Kidney (tissue), 14 donors: Measurements from ENCODE around the gene TFE3. TPM values are rescaled to one million over a fixed set of nuclear protein-coding genes. Genes with fewer than 3 reads are reported as not detected.

Experiments
- DNase-seq, 5 donors: peaks; one replicate each; pipeline ENCODE4 v3.0.0-alpha.2; 2013 to 2020
- FAIRE-seq: peaks from 2 replicates; lab custom pipeline; 2012; peaks lifted over from hg19 to GRCh38; lab: Jason Lieb, UNC
- H3K27ac ChIP-seq, 2 donors: one replicate each; pipeline ENCODE4 v1.7.0; 2013; ENCODE audit warnings: low read depth in 2 of 2, low read length in 2 of 2, inconsistent platforms in 1 of 2
- H3K27me3 ChIP-seq: one replicate; pipeline ENCODE4 v1.7.1; 2013; ENCODE audit warnings: low read length, inconsistent platforms; ENCODE audit not compliant: control insufficient read depth, insufficient read depth
- H3K36me3 ChIP-seq, 3 donors: one replicate each; pipeline versions ENCODE4 v1.7.0 to v1.7.1; 2013; ENCODE audit warnings: low read length in 3 of 3, control low read depth in 1 of 3, inconsistent platforms in 1 of 3; ENCODE audit not compliant: insufficient read depth in 3 of 3, control insufficient read depth in 2 of 3
- H3K4me1 ChIP-seq, 3 donors: one replicate each; pipeline versions ENCODE4 v1.7.0 to v1.7.1; 2013; ENCODE audit warnings: low read length in 3 of 3, inconsistent platforms in 1 of 3, low read depth in 1 of 3; ENCODE audit not compliant: control insufficient read depth in 2 of 3, insufficient read depth in 2 of 3
- H3K4me3 ChIP-seq, 3 donors: one replicate each; pipeline versions ENCODE4 v1.7.0 to v1.8.1; 2013; ENCODE audit warnings: low read length in 3 of 3, control low read depth in 1 of 3, inconsistent platforms in 1 of 3
- H3K9ac ChIP-seq, 3 donors: one replicate each; pipeline versions ENCODE4 v1.7.0 to v1.7.1; 2013; ENCODE audit warnings: low read length in 3 of 3, control low read depth in 1 of 3, inconsistent platforms in 1 of 3
- H3K9me3 ChIP-seq, 3 donors: one replicate each; pipeline versions ENCODE4 v1.7.0 to v1.7.1; 2013; ENCODE audit warnings: low read length in 3 of 3, control low read depth in 1 of 3, inconsistent platforms in 1 of 3; ENCODE audit not compliant: control insufficient read depth in 2 of 3, insufficient read depth in 1 of 3
- intact Hi-C: fragments of 100-400 bp; cut with DNase I; formaldehyde crosslinking; loops from one replicate; pipeline ENCODE4 v1.11.1; 2022
- polyA plus RNA-seq: library from polyadenylated mRNA; stranded (reverse); fragments of 350-450 nt; fragmentation: Illumina TruSeq; extraction: RNeasy Lipid Tissue Mini Kit (QIAGEN cat#74804); gene quantifications from one replicate; pipeline ENCODE4 v1.2.3, GENCODE V29; 2014; ENCODE audit warnings: low read depth, low replicate concordance; ENCODE audit not compliant: insufficient read depth
- total RNA-seq: library from RNA; stranded (reverse); fragmentation: NEBNext Ultra II Directional; extraction: Animal tissue kit (Norgen Biotek cat#: 25700); gene quantifications from one replicate; pipeline ENCODE4 v1.2.1, GENCODE V29; 2021
- TF ChIP-seq, protein P1 (sequence below): IDR thresholded peaks from 3 replicates; pipeline ENCODE4 v1.5.1; 2012; ENCODE audit warnings: mild to moderate bottlenecking, moderate library complexity, borderline replicate concordance; ENCODE audit not compliant: insufficient read depth; ENCODE audit errors: extremely low read depth
- donor health status: control.
- donor health status: control.
- donor health status: control.
- donor health status: control.
- donor health status: control.
- donor health status: DM: yes; HTN: yes; CAD: no.
- donor health status: Normal renal cell carcinoma (clear cell type).

The TFE3 gene
- total and polyA plus RNA-seq, 2 donors from 2014 or later = 32.8 to 47.3 TPM

DNA sequence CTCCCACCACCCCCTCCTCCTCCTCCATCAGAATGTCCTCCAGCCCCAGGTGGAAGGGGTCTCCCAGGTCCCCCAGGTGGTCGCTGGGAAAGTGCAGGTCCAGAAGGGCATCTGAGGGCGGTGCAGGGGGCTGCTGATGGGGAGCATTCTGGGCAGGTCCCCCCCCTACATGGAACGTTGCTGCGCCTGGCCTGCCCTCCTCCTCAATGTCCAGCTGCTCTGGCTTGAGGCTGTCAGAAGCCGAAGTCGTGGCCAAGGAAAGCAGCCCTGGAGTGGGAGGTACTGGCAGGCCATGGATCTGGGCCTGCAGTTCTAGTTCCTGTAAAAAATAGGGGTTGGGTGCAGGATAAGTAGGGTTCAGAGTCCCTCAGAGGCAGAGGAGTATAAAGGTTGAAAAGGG is 12.9 kb downstream of the TFE3 start:
- intact Hi-C loops = no loop called here
- TF ChIP-seq, protein P1, sequence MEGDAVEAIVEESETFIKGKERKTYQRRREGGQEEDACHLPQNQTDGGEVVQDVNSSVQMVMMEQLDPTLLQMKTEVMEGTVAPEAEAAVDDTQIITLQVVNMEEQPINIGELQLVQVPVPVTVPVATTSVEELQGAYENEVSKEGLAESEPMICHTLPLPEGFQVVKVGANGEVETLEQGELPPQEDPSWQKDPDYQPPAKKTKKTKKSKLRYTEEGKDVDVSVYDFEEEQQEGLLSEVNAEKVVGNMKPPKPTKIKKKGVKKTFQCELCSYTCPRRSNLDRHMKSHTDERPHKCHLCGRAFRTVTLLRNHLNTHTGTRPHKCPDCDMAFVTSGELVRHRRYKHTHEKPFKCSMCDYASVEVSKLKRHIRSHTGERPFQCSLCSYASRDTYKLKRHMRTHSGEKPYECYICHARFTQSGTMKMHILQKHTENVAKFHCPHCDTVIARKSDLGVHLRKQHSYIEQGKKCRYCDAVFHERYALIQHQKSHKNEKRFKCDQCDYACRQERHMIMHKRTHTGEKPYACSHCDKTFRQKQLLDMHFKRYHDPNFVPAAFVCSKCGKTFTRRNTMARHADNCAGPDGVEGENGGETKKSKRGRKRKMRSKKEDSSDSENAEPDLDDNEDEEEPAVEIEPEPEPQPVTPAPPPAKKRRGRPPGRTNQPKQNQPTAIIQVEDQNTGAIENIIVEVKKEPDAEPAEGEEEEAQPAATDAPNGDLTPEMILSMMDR = no peak
- peaks cover 0 to 10% (median 7%) of the 10 kb centered on the region in 3 donors for H3K36me3 ChIP-seq

DNA sequence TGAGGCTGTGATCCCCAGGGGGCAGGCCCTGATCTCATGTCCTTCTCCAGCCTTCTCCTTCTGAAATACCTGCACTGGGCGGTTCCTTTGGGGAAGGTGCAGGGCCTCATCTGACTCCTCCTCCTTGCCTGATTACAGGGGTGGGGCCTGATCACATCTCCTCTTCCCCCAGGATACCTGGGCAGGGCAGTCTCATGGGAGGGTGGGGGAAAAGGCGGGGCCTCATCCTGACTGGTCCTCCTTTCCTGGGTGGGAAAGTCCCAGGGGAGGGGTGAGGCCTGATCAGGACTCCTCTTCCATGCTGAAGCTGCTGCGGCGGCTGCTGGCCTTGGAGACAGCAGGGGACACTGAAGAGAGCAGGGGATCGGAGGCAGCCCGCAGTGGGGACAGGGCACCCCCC is 13.3 kb downstream of the TFE3 start:
- no peak overlapping the region for H3K4me3 ChIP-seq
- intact Hi-C loops = no loop called here
- TF ChIP-seq, protein P1 = no peak
- no peak overlapping the region for H3K27ac ChIP-seq
- DNase-seq (peak in 2 of 5 donors; percentile 24 to 51), FAIRE-seq (no peak)
- H3K9ac ChIP-seq = no peak overlapping the region
- H3K36me3 ChIP-seq = peaks cover 0 to 10% (median 7%) of the 10 kb centered on the region in 3 donors
- H3K4me1 ChIP-seq = no peaks in the 10 kb centered on the region
- H3K27me3 ChIP-seq = no peaks in the 10 kb centered on the region
- no peaks in the 10 kb centered on the region for H3K9me3 ChIP-seq

More for the DNA sequence above, 12.9 kb downstream of the TFE3 start:
- no peak overlapping the region for H3K9ac ChIP-seq
- H3K4me1 ChIP-seq = no peaks in the 10 kb centered on the region
- no peak overlapping the region for H3K4me3 ChIP-seq
- no peak overlapping the region for H3K27ac ChIP-seq
- DNase-seq (no peak), FAIRE-seq (no peak)
- H3K27me3 ChIP-seq = no peaks in the 10 kb centered on the region
- no peaks in the 10 kb centered on the region for H3K9me3 ChIP-seq

DNA sequence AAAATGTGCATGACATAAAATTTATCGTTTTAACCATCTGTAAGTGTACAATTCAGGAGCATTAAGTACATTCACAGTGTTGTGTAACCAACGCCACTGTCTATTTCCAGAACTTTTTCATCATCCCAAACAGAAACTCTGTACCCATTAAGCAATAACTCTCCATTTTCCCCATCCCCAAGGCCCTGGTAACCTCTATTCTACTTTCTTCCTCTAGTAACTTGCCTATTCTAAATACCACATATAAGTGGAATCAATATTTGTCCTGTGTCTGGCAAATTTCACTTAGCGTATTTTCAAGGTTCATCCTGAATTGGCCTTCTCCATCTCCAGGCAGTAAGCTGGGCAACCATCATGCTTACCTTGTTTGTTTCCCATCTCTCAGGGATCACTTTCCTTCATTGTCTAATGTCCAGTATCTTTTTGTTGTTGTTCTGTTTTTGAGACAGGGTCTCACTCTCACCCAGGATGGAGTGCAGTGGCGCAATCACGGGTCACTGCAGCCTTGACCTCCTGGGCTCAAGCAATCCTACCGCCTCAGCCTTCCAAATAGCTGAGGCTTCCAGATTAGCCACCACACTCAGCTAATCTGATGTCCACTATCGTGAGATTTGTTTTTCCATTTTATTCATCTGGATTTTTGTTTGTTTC is 23.4 kb downstream of the TFE3 start:
- intact Hi-C loops = no loop called here
- DNase-seq (peak in 1 of 5 donors; percentile 6), FAIRE-seq (no peak)
- TF ChIP-seq, protein P1 = no peak
- H3K9ac ChIP-seq = no peak overlapping the region
- H3K27ac ChIP-seq = no peak overlapping the region
- no peaks in the 10 kb centered on the region for H3K27me3 ChIP-seq
- no peaks in the 10 kb centered on the region for H3K4me1 ChIP-seq
- H3K36me3 ChIP-seq = no peaks in the 10 kb centered on the region
- no peak overlapping the region for H3K4me3 ChIP-seq
- H3K9me3 ChIP-seq = no peaks in the 10 kb centered on the region
